GM18870 (cell line): ENCODE results near the gene RPS6KA5.
A peak's percentile ranks its signal among the peaks of the same experiment; 100 is the strongest.
"Not testable (repeated sequence)": the region's sequence is repeated elsewhere in the genome, so short reads cannot be mapped to it uniquely, and the experiment has no call there.

Experiments used
- ATAC-seq: cut with Tn5 transposase; IDR thresholded peaks from one replicate; pipeline ENCODE4 v1.9.1; 2021; ENCODE audit warnings: moderate library complexity; ENCODE audit not compliant: unreplicated experiment

Gene RPS6KA5

DNA sequence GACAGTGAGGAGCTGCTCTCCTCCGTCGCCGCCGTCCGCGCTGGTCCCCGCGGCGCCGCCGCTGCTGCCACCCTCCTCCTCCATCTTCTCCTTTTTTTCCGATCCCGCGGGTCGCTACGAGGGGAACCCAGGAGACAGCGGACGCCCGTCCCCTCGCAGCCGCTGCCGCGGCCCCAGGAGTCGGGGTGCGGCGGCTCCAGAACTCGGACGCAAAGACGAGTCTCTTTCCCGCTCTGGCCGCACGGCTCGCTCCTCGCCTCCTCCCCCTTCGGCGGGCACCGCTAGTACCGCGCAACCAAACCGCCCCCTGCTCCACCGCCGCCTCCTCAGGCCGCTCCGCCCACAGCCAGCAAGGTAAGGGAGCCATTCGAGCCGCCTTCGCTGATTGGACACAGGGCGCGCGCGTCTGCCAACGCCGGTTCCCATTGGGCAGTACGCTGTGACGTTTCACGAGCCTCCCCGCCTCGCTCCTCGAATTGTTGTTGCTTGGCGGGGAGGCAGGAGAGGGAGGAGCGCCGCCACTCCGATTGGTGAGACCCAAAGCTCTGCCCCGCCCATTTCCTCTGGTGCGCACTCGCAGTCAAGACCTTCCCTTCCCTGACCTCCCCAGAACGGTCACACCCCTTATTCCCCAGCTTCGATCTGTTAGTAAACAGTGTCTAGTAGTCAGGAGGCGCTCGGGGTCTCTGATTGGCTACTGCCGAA is at the start of gene RPS6KA5:
Gene RPS6KA5, minus strand, starts transcription at position 291 of the 705 bp plus-strand sequence. Its CDS starts 207 bp downstream, at position 84.
- ATAC-seq: peak; percentile 92

- ATAC-seq: no peak
Observed at GRCh38 chr14:91108941-91109611, 48.6 kb upstream of the RPS6KA5 start.

DNA sequence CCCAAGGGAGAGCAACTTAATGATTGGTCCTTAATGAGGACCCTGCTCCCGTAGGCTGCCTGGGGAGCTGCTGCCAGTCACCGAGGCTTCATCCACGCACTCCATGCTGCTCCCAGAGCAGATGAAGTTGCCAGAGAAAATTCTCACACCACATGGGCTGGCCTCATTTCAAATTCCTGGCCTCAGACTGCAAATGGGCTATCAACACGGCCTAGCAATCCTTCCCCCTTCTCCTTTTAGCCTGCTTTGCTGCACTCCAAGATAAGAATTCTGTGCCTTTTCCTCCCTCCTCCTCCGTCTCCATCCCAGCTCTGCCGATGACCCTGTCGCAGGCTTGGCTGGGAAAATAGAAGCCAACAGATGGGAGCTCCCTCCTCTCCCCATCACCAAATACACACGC is 42.7 kb upstream of the RPS6KA5 start:
- no peak for ATAC-seq

GRCh38 chr14:91100102-91100501 is 39.7 kb upstream of the RPS6KA5 start:
- no peak for ATAC-seq

DNA sequence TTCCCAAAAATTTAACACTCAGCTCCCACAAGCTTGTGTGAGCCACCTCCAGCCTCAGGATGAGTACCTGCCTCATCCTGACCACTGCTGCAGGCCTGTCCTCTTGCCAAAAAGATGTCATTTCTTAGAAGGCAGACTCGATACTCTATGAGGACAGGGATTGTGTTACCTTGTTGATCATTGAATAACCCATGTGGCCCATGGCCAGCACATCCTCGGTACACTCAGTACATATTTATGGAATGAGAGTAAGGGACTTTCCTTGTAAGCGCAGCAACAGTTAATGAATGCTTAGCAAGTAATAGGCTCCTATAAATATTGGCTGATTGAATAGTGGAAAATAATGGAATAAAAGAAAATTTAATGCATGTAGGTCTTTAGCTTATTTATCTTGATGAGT is 38.1 kb upstream of the RPS6KA5 start:
- no peak for ATAC-seq

GRCh38 chr14:91097657-91098056 is 37.2 kb upstream of the RPS6KA5 start:
- not testable (repeated sequence) for ATAC-seq

GRCh38 chr14:91095178-91095577 is 34.7 kb upstream of the RPS6KA5 start:
- ATAC-seq: no peak

DNA sequence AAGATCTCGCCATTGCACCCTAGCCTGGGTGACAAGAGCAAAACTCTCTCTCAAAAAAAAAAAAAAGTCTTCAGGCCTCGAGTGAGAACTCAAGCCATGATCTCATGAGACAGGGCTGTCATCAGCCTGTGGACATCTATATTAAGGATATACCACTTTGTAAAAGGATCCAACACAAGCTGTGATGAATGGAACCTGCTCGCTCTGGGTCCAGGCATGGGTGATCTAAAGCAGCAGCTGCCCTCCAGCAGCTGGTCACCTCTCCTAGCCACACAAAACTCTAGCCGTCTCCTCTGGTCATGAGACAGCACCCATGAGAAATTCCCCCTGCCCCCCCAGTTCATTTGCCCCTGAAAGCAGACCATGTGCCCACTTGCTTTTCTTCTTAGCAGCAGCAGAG is 34.3 kb upstream of the RPS6KA5 start:
- ATAC-seq: no peak

DNA sequence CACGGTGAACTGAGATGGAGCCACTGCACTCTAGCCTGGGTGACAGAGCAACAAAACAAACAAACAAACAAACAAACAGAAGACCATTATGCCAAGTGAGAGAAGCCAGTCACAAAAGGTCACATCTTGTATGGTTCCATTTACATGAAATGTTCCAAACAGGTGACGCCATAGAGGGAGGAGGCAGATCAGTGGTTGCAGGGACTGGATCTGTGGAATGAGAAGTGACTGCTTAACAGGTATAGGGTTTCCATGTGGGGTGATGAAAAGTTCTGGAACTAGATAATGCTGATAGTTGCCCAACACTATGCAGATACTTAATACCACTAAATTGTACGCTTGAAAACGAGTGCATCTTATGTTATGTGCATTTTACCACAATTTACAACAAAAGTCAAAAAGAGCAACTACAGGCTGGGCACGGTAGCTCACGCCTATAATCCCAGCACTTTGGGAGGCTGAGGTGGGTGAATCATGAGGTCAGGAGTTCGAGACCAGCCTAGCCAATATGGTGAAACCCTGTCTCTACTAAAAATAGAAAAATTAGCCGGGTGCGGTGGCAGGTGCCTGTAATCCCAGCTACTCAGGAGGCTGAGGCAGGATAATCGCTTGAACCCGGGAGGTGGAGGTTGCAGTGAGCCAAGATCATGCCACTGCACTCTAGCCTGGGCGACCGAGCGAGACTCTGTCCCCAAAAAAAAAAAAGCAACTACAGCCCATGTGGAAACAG is 33.5 kb upstream of the RPS6KA5 start:
- not testable (repeated sequence) for ATAC-seq

DNA sequence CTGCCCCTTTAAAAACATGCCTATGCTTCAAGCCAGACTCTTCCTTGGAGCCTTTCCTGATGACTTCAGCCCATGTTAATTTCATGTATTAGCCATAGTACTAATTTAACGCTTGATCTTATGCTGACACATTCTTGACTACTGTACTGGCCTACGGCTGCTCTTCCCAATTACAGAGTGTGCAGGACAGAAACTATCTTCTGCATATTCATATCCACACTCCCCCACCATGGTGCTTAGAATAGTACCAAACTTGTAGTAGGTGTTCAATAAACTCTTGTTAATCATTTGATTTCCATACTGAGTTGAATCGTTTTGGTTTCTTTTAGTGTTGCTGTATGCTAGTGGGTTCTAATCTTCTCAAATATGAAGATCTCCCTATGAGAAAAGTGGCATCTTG is 31.6 kb upstream of the RPS6KA5 start:
- no peak for ATAC-seq

GRCh38 chr14:91090743-91091142 is 30.3 kb upstream of the RPS6KA5 start:
- ATAC-seq: no peak

- no peak for ATAC-seq
Observed at GRCh38 chr14:91089958-91090535, 29.6 kb upstream of the RPS6KA5 start.

GRCh38 chr14:91088585-91089235 is 28.3 kb upstream of the RPS6KA5 start:
- ATAC-seq: no peak

- not testable (repeated sequence) for ATAC-seq
Observed at GRCh38 chr14:91087470-91087869, 27.0 kb upstream of the RPS6KA5 start.

DNA sequence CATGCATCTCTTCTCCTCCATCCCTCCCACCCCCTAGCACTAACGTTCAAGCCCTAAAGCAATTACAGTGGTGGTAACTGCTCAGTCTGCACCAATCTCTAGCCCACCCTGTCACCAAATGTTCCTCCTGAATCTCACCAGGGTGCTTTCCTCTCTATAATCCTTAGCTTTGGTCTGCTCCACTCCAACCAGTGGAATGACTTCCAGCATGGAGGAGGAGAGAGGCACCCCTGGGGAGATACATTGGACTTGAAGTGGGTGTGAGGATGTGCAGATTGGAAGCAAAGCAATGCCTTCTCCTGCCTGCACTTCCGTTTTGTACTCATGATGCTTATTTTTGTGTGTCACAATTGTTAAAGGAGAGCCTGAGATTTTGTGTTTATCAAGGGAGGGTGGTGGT is 24.1 kb upstream of the RPS6KA5 start:
- no peak for ATAC-seq

GRCh38 chr14:91082282-91082681 is 21.8 kb upstream of the RPS6KA5 start:
- no peak for ATAC-seq

DNA sequence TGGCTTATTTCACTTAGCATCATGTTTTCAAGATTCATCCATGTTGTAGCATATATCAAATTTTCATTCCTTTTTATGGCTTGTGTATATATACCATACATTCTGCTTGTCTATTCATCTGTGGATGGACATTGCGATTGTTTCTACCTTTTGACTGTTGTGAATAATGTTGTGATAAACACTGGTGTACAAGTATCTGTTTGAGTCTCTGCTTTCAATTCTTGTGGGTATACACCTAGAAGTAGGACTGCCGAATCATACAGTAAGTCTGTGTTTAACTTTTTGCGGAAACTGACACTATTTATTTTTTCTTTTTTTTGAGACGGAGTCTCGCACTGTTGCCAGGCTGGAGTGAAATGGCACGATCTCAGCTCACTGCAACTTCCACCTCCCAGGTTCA is 19.6 kb upstream of the RPS6KA5 start:
- no peak for ATAC-seq

- peak; percentile 84 for ATAC-seq
Observed at GRCh38 chr14:91078095-91078737, 17.8 kb upstream of the RPS6KA5 start.

DNA sequence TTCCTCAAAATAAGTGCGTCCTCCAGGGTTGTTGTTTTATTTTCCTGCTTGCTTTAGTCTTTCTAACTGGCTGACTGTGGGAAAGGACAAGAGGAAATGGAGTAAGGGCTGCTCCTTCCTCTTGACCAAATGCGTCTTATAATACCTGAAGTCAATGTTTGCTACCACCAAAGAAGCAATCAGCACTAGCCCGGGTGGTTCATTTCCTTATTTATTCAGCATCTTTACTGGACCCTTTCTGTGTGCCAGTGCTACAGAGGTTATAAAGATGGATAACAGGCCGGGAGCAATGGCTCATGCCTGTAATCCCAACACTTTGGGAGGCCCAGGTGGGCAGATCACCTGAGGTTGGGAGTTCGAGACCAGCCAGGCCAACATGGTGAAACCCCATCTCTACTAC is 15.1 kb upstream of the RPS6KA5 start:
- no peak for ATAC-seq

DNA sequence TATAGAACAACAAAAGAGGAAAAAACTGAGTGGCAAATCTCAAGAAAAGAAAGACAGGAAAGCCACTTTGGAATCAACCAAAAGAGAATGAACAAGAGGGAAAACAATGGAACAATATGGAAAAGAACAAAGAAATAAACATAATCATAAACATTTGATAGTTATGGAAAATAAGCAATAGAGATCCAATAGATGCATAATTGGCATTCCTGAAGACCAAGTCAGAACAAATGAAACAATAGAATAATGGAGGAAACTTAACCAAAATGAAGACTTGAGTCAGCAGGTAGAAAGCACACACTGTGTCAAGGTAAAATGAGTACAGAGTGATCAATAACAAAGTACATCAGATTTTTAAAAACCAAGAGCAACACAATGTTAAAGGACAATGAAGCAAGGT is 10.1 kb upstream of the RPS6KA5 start:
- ATAC-seq: no peak

DNA sequence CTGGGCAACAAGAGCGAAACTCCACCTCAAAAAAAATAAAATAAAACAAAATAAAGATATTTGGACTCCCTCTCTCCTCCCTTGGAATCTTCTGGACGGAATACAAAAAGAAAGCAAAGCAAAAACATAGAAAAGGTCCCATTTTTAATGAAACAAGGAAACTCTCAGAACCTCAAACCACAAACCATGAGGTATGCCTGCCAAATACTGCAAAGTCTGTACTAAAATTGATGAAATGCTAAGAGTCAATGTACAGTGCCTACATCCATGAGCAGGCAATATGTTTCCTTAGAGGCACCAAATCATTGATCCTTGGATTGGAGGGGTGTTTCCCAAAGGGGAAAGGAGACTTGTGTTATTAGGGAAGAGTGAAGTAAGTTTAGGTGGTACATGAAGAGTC is 8.2 kb upstream of the RPS6KA5 start:
- ATAC-seq: no peak
